Astrocyte (in vitro differentiated cells and primary cell): Measurements from ENCODE around the gene PRTN3. TPM values are rescaled to one million over a fixed set of nuclear protein-coding genes. Genes with fewer than 3 reads are reported as not detected.
A peak's percentile ranks its signal among the peaks of the same experiment; 100 is the strongest.

Experiments used
- DNase-seq: peaks from one replicate; pipeline ENCODE4 v3.0.0-alpha.2; 2010; ENCODE audit warnings: low read depth
- FAIRE-seq: peaks from 2 replicates; lab custom pipeline; 2011; peaks lifted over from hg19 to GRCh38; lab: Jason Lieb, UNC
- H2AFZ ChIP-seq: 2 replicates; pipeline ENCODE4 v1.6.0; 2012; ENCODE audit warnings: low read depth, low read length, inconsistent platforms
- H3K27ac ChIP-seq: 2 replicates; pipeline ENCODE4 v1.5.1; 2011; ENCODE audit warnings: low read depth, low read length, inconsistent platforms
- H3K27me3 ChIP-seq: 2 replicates; pipeline ENCODE4 v1.6.0; 2011; ENCODE audit warnings: low read length, inconsistent platforms; ENCODE audit not compliant: insufficient read depth
- H3K36me3 ChIP-seq: 2 replicates; pipeline ENCODE4 v1.5.1; 2011; ENCODE audit warnings: low read length, inconsistent platforms; ENCODE audit not compliant: insufficient read depth
- H3K4me1 ChIP-seq: 2 replicates; pipeline ENCODE4 v1.5.1; 2011; ENCODE audit warnings: low read length, inconsistent platforms; ENCODE audit not compliant: insufficient read depth
- H3K4me2 ChIP-seq: 2 replicates; pipeline ENCODE4 v1.6.0; 2012; ENCODE audit warnings: low read length, inconsistent platforms
- H3K4me3 ChIP-seq: 2 replicates; pipeline ENCODE4 v1.5.1; 2011; ENCODE audit warnings: low read depth, mild to moderate bottlenecking, low read length, inconsistent platforms; ENCODE audit not compliant: insufficient read depth
- H3K79me2 ChIP-seq: 2 replicates; pipeline ENCODE4 v1.6.0; 2012; ENCODE audit warnings: mild to moderate bottlenecking, low read length, inconsistent platforms; ENCODE audit not compliant: insufficient read depth
- H3K9ac ChIP-seq: 2 replicates; pipeline ENCODE4 v1.6.0; 2012; ENCODE audit warnings: mild to moderate bottlenecking, low read length, inconsistent platforms
- H3K9me3 ChIP-seq: 2 replicates; pipeline ENCODE4 v1.5.1; 2012; ENCODE audit warnings: low read depth, mild to moderate bottlenecking, low read length, inconsistent platforms; ENCODE audit not compliant: insufficient read depth
- H4K20me1 ChIP-seq: 2 replicates; pipeline ENCODE4 v1.6.0; 2012; ENCODE audit warnings: low read length, inconsistent platforms; ENCODE audit not compliant: insufficient read depth
- H3K27ac Mint-ChIP-seq: one replicate; pipeline ENCODE4 v1.8.0; 2021; ENCODE audit warnings: mild to moderate bottlenecking, mixed read lengths; ENCODE audit not compliant: unreplicated experiment
- H3K27me3 Mint-ChIP-seq: one replicate; pipeline ENCODE4 v1.8.0; 2021; ENCODE audit warnings: low read depth, mixed read lengths; ENCODE audit not compliant: unreplicated experiment
- H3K36me3 Mint-ChIP-seq: one replicate; pipeline ENCODE4 v1.8.0; 2021; ENCODE audit warnings: low read depth, mixed read lengths; ENCODE audit not compliant: unreplicated experiment
- H3K4me1 Mint-ChIP-seq: one replicate; pipeline ENCODE4 v1.8.0; 2021; ENCODE audit warnings: low read depth, mixed read lengths; ENCODE audit not compliant: unreplicated experiment
- H3K4me3 Mint-ChIP-seq: one replicate; pipeline ENCODE4 v1.8.0; 2021; ENCODE audit warnings: mild to moderate bottlenecking, moderate library complexity, mixed read lengths; ENCODE audit not compliant: unreplicated experiment
- H3K9me3 Mint-ChIP-seq: one replicate; pipeline ENCODE4 v1.8.0; 2021; ENCODE audit warnings: mild to moderate bottlenecking, mixed read lengths; ENCODE audit not compliant: unreplicated experiment
- CTCF ChIP-seq: IDR thresholded peaks from 2 replicates; pipeline ENCODE4 v1.5.1; 2011; ENCODE audit warnings: low read depth, mild to moderate bottlenecking, inconsistent platforms, low read length, moderate library complexity; ENCODE audit not compliant: insufficient read depth
- EZH2 ChIP-seq: IDR thresholded peaks from 2 replicates; pipeline ENCODE4 v1.6.1; 2012; ENCODE audit warnings: mild to moderate bottlenecking, low read length, inconsistent platforms; ENCODE audit not compliant: insufficient read depth
- total RNA-seq: library from RNA; stranded (reverse); gene quantifications from 2 replicates; pipeline ENCODE4 v1.2.1, GENCODE V29; 2021

PRTN3 gene
- total RNA-seq, 1 donor from 2014 or later, result not detected

- H3K4me2 ChIP-seq, result no peak overlapping the region
- DNase-seq, result no peak
- TF ChIP-seq EZH2, result no peak
- TF ChIP-seq CTCF, result no peak
Observed at GRCh38 chr19:823565-824121, 17.2 kb upstream of the PRTN3 start.

GRCh38 chr19:824885-825284, 15.9 kb upstream of the PRTN3 start:
- Histone ChIP-seq H4K20me1 (no peaks in the 10 kb centered on the region), H3K4me1 (no peaks in the 10 kb centered on the region), H3K4me2 (no peak overlapping the region), H2AFZ (no peak overlapping the region), H3K9me3 (no peaks in the 10 kb centered on the region), H3K4me3 (no peak overlapping the region), H3K27me3 (peaks cover 2% of the 10 kb centered on the region), H3K9ac (no peak overlapping the region), H3K79me2 (no peaks in the 10 kb centered on the region), H3K27ac (no peak overlapping the region), H3K36me3 (no peaks in the 10 kb centered on the region)
- H3K36me3 Mint-ChIP-seq, result no peaks in the 10 kb centered on the region
- no peak overlapping the region for H3K27ac Mint-ChIP-seq
- no peak overlapping the region for H3K4me3 Mint-ChIP-seq
- H3K4me1 Mint-ChIP-seq, result no peaks in the 10 kb centered on the region
- no peak for TF ChIP-seq CTCF
- no peak for TF ChIP-seq EZH2
- no peaks in the 10 kb centered on the region for H3K9me3 Mint-ChIP-seq
- DNase-seq (no peak), FAIRE-seq (no peak)
- H3K27me3 Mint-ChIP-seq, result no peaks in the 10 kb centered on the region

More at GRCh38 chr19:823565-824121, 17.2 kb upstream of the PRTN3 start:
- Mint-ChIP-seq H3K27me3 (no peaks in the 10 kb centered on the region), H3K36me3 (no peaks in the 10 kb centered on the region), H3K4me1 (no peaks in the 10 kb centered on the region), H3K27ac (peak overlapping the region; percentile 66), H3K9me3 (no peaks in the 10 kb centered on the region), H3K4me3 (peak overlapping the region; percentile 50)
- Histone ChIP-seq H3K9ac (no peak overlapping the region), H3K27me3 (peaks cover 2% of the 10 kb centered on the region), H4K20me1 (no peaks in the 10 kb centered on the region), H3K4me3 (no peak overlapping the region), H3K27ac (no peak overlapping the region), H3K4me1 (no peaks in the 10 kb centered on the region), H2AFZ (no peak overlapping the region), H3K79me2 (no peaks in the 10 kb centered on the region), H3K36me3 (no peaks in the 10 kb centered on the region), H3K9me3 (no peaks in the 10 kb centered on the region)
- no peak for FAIRE-seq

GRCh38 chr19:825897-826644, 14.7 kb upstream of the PRTN3 start:
- Mint-ChIP-seq H3K4me3 (no peak overlapping the region), H3K27ac (no peak overlapping the region), H3K27me3 (no peaks in the 10 kb centered on the region), H3K36me3 (no peaks in the 10 kb centered on the region), H3K9me3 (no peaks in the 10 kb centered on the region), H3K4me1 (no peaks in the 10 kb centered on the region)
- Histone ChIP-seq H3K4me1 (no peaks in the 10 kb centered on the region), H3K9me3 (no peaks in the 10 kb centered on the region), H3K27me3 (peaks cover 2% of the 10 kb centered on the region), H3K4me2 (no peak overlapping the region), H3K79me2 (no peaks in the 10 kb centered on the region), H2AFZ (no peak overlapping the region), H4K20me1 (no peaks in the 10 kb centered on the region), H3K9ac (no peak overlapping the region), H3K4me3 (no peak overlapping the region), H3K36me3 (no peaks in the 10 kb centered on the region), H3K27ac (no peak overlapping the region)
- no peak for TF ChIP-seq EZH2
- TF ChIP-seq CTCF, result no peak
- DNase-seq (no peak), FAIRE-seq (no peak)
